ENCODE measurements around the gene FGF18.

DNA sequence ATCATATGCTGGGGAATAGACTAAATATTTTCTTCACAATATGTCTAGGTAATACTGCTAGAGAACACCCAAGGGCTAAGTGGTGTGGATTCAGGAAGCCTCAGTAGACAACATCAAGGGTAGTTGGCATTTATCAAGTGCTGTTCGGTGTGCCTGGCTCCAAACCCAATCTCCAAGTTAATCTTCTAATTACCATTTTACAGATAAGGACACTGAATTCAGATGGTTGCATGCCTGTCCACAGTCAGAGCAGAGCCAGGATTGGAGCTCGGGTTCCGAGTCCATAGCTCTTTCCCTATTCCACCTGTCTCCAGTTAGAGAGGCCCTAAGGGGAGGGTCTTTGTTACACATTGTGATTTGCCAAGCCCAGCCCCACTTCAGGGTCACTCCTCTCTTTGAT lies 58.2 kb downstream of the FGF18 start:
- TF ChIP-seq, protein P1, sequence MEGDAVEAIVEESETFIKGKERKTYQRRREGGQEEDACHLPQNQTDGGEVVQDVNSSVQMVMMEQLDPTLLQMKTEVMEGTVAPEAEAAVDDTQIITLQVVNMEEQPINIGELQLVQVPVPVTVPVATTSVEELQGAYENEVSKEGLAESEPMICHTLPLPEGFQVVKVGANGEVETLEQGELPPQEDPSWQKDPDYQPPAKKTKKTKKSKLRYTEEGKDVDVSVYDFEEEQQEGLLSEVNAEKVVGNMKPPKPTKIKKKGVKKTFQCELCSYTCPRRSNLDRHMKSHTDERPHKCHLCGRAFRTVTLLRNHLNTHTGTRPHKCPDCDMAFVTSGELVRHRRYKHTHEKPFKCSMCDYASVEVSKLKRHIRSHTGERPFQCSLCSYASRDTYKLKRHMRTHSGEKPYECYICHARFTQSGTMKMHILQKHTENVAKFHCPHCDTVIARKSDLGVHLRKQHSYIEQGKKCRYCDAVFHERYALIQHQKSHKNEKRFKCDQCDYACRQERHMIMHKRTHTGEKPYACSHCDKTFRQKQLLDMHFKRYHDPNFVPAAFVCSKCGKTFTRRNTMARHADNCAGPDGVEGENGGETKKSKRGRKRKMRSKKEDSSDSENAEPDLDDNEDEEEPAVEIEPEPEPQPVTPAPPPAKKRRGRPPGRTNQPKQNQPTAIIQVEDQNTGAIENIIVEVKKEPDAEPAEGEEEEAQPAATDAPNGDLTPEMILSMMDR (conservative IDR thresholded peaks at IDR 0.05; ENCODE audit: low read depth in 2 of 2): no peak
- TF ChIP-seq EZH2 (IDR thresholded peaks at IDR 0.05; ENCODE audit: low read depth, unreplicated experiment) (no peak), REST (IDR thresholded peaks at IDR 0.05; ENCODE audit: unreplicated experiment) (no peak), JUNB (IDR thresholded peaks at IDR 0.05; ENCODE audit: unreplicated experiment) (no peak), CREB1 (CRISPR knock-in tag; IDR thresholded peaks at IDR 0.05; ENCODE audit: low read depth) (no peak), EZH2phosphoT487 (IDR thresholded peaks at IDR 0.05; ENCODE audit: unreplicated experiment) (no peak), POLR2AphosphoS5 (IDR thresholded peaks at IDR 0.05; ENCODE audit: low read depth) (no peak), NANOG (IDR thresholded peaks at IDR 0.05; ENCODE audit: borderline replicate concordance) (no peak), STAT1 (IDR thresholded peaks at IDR 0.05; ENCODE audit: unreplicated experiment) (no peak)
